ENCODE measurements around the gene TTC16.

The TTC16 gene

DNA sequence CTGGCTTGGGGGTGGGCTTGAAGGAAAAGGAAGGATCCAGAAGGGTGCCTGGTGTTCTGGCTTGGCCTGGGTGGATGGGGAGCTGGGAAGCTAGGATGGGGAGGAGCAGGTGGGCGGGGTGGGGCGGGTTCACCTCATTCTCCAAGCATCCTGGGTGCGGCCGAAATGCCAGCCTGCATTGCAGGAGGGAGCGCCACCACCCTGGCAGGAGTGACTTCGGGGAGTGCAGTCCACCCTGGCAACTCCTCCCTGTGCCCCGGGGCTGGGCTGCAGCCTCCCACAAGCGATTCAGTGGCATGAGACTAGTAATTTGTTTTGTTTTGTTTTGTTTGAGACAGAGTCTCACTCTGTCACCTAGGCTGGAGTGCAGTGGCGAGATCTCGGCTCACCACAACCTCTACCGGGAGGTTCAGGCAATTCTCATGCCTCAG, 5.5 kb downstream of the TTC16 start:
- DNase-seq: no peak

DNA sequence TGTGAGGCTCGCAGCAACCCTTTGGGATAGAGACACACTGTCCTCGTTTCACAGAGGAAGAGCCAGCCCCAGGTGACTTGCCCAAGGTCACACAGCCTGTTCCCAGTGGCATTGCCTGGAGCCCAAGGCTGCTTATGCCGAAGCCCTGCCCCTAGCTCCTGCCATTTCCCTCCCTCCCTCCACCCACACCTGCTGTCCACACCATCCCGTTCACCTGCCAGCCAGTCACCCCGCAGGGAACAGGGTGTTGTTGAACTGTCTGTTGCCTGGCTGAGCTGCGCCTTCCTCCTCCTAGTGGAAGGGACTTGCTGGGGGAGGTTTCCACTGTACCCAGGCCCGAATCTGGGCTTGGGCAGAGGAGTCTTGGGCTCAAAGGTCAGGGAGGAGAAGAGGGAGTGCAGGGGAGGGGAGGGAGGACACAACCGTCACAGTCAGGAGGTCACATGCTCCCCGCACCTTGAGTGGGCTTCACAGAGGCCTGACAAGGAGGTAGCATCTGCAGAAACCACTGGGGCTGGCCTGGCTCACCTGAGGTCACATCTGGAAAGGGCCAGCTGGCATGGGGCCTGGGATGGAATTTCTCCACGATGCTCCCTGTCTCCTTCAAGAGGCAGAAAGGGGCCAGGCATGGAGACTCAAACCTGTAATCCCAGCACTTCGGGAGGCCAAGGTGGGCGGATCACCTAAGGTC, 6.3 kb downstream of the TTC16 start:
- DNase-seq: no peak

DNA sequence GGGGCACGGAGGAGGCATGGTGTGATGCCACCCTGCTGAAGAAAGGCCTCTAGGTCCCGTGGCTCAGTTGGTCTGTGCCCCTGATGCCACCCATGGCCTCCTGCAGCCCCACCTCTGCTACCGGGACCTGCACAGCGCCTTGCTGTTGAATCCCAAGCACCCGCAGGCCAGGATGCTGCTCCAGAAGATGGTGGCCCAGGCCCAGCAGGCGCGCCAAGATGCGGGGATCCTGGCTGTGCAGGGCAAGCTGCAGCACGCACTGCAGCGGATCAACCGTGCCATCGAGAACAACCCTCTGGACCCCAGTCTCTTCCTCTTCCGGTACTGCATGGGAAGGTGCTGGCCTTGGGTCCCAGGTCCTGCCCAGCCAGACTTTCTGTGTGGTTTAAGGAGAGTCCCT, 7.1 kb downstream of the TTC16 start:
- DNase-seq: no peak

GRCh38 chr9:127723444-127723843, 7.6 kb downstream of the TTC16 start:
- DNase-seq: no peak

DNA sequence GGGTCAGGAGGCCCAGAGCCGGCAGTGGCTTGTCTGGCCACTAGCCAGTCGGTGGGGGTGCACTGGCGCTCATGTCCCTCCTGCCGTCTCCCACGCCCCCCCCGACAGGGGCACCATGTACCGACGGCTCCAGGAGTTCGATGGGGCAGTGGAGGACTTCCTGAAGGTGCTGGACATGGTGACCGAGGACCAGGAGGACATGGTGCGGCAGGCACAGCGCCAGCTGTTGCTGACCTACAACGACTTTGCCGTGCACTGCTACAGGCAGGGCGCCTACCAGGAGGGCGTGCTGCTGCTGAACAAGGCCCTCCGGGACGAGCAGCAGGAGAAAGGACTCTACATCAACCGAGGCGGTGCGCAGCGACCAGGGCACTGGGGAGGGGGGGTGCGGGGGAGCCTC, 8.1 kb downstream of the TTC16 start:
- no peak for DNase-seq

DNA sequence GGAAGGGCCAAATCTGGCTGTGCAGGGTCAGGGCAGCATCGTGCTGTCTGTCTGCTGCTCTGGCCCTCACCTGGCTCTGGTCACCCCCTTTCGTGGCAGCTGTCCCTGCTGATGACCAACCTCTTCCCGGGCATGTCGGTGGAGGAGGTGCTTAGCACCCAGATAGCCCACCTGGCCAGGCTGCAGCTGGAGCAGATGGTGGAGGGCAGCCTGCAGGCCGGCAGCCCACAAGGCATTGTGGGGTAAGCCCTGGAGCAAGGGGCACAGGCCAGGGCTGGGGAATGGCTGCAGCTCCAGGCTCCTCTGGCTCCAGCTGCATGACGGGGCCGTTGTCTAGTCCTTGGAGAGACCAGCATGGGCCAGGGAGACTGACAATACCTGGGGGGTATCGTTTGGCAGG, 11.0 kb downstream of the TTC16 start:
- DNase-seq: no peak

DNA sequence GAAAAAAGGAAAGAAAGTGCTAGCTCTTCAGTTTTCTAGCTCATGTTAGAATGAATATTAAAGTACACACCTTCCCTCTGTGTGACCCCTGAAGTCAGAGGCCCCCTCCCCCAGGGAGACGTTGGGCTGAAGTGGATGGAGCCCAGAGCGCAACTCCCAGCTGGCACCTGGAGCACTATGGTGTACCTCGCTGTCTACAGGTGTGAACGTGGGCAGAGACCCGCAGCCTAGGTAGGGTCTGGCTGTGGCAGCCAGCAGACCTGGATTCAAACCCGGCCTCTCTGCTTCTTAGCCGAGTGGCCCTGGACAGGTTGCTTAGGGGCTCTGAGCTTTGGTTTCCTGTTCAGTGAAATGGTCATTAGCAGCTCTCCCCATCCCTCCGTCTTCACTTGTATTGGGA, 12.9 kb downstream of the TTC16 start:
- DNase-seq: no peak

- no peak for DNase-seq
These were observed 13.8 kb downstream of the TTC16 start for GRCh38 chr9:127729522-127730256.

GRCh38 chr9:127730262-127730661, 14.4 kb downstream of the TTC16 start:
- no peak for DNase-seq

GRCh38 chr9:127730799-127731410, 15.0 kb downstream of the TTC16 start:
- no peak for DNase-seq

- DNase-seq: no peak
These were observed 16.1 kb downstream of the TTC16 start for GRCh38 chr9:127731938-127732337.

- DNase-seq: no peak
These were observed 16.6 kb downstream of the TTC16 start for GRCh38 chr9:127732444-127732843.

GRCh38 chr9:127733614-127734013, 17.7 kb downstream of the TTC16 start:
- DNase-seq: no peak

GRCh38 chr9:127734247-127734746, 18.4 kb downstream of the TTC16 start:
- no peak for DNase-seq

- peak; percentile 99 for DNase-seq
These were observed 19.1 kb downstream of the TTC16 start, which contains the start of gene TOR2A for GRCh38 chr9:127734747-127735529. TOR2A (minus strand) TSS chr9:127735294; CDS start chr9:127735270, 24 bp downstream.

- no peak for DNase-seq
These were observed 19.8 kb downstream of the TTC16 start for GRCh38 chr9:127735530-127736185.

- DNase-seq: no peak
These were observed 22.8 kb downstream of the TTC16 start for GRCh38 chr9:127738666-127739065.

GRCh38 chr9:127739614-127740330, 23.9 kb downstream of the TTC16 start:
- DNase-seq: no peak

GRCh38 chr9:127741831-127742434, 26.1 kb downstream of the TTC16 start:
- no peak for DNase-seq

- no peak for DNase-seq
These were observed 26.7 kb downstream of the TTC16 start for GRCh38 chr9:127742435-127743088.

All from activated CD4-positive, CD25-positive, alpha-beta regulatory T cell treated with anti-CD3 and anti-CD28 coated beads, Interleukin-2, amount 50 U/mL, for 72 hours (primary cell).